Kidney epithelial cell (primary cell): ENCODE results near the gene SSRP1. TPM values are rescaled to one million over a fixed set of nuclear protein-coding genes. Genes with fewer than 3 reads are reported as not detected.

ENCODE experiments used
- DNase-seq: peaks from one replicate; pipeline ENCODE4 v3.0.0-alpha.2; 2010; ENCODE audit warnings: low read depth
- H3K27me3 ChIP-seq: 2 replicates; pipeline ENCODE4 v1.6.0; 2011; ENCODE audit warnings: low read length; ENCODE audit not compliant: control insufficient read depth, insufficient read depth
- H3K36me3 ChIP-seq: 2 replicates; pipeline ENCODE4 v1.5.1; 2011; ENCODE audit warnings: low read length; ENCODE audit not compliant: control insufficient read depth, insufficient read depth
- H3K4me3 ChIP-seq: 2 replicates; pipeline ENCODE4 v1.5.1; 2011; ENCODE audit warnings: low read depth, mild to moderate bottlenecking, control low read depth, low read length
- total RNA-seq: library from RNA; depleted of rRNA; stranded (reverse); fragments of >200 nt; gene quantifications from 2 replicates; pipeline ENCODE4 v1.2.3, GENCODE V29; 2015
- TF ChIP-seq, protein P1 (sequence below): IDR thresholded peaks from 2 replicates; pipeline ENCODE4 v1.5.1; 2011; ENCODE audit warnings: mild to moderate bottlenecking, moderate library complexity, low read length, control low read depth, inconsistent platforms; ENCODE audit not compliant: insufficient read depth, poor library complexity, severe bottlenecking

SSRP1 gene, protein sequence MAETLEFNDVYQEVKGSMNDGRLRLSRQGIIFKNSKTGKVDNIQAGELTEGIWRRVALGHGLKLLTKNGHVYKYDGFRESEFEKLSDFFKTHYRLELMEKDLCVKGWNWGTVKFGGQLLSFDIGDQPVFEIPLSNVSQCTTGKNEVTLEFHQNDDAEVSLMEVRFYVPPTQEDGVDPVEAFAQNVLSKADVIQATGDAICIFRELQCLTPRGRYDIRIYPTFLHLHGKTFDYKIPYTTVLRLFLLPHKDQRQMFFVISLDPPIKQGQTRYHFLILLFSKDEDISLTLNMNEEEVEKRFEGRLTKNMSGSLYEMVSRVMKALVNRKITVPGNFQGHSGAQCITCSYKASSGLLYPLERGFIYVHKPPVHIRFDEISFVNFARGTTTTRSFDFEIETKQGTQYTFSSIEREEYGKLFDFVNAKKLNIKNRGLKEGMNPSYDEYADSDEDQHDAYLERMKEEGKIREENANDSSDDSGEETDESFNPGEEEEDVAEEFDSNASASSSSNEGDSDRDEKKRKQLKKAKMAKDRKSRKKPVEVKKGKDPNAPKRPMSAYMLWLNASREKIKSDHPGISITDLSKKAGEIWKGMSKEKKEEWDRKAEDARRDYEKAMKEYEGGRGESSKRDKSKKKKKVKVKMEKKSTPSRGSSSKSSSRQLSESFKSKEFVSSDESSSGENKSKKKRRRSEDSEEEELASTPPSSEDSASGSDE
- 129 and 156 TPM in 2 replicates for total RNA-seq

DNA sequence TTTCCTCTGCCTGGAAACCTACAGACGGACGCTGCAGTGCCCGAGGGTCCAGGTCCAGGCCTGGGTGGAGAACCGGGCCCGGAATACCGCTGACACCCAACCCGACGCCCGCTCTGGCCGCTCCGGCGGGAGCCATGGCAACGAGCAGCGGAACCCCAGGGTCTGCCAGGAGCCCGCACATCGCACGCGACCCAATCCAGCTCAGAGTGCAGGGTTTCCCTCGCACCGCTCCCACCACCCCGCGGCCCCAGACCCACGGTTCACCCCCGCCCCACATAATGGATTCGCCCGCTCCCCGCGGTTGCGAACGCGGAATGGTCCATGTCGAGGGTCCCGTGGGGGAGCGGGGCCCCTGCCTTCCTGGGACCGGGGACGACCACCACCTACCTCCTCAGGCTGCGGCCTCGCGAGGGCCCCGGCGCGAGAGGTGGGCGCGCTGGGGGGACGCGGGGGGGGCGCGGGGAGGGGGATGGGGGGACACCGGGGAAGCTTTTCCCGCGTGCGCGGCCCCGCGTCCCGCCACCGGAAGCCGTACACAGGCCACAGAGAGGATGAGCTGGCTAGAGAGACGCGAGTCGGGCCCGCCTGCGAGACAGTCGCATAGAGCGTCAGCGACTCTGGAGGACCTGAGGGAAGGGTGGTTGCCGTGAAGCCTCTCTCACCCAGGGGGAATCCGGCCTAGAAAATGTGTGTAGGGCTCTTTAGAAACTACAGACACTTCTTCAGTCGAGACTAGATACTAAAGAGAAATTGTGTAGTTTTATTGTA is at the start of gene SSRP1:
Gene SSRP1 (minus strand): TSS at position 550 of the 768 bp plus-strand sequence. CDS start 771 bp downstream, outside the sequence.
- peaks cover 3% of the 10 kb centered on the region for H3K27me3 ChIP-seq
- DNase-seq, result no peak
- TF ChIP-seq, protein P1, sequence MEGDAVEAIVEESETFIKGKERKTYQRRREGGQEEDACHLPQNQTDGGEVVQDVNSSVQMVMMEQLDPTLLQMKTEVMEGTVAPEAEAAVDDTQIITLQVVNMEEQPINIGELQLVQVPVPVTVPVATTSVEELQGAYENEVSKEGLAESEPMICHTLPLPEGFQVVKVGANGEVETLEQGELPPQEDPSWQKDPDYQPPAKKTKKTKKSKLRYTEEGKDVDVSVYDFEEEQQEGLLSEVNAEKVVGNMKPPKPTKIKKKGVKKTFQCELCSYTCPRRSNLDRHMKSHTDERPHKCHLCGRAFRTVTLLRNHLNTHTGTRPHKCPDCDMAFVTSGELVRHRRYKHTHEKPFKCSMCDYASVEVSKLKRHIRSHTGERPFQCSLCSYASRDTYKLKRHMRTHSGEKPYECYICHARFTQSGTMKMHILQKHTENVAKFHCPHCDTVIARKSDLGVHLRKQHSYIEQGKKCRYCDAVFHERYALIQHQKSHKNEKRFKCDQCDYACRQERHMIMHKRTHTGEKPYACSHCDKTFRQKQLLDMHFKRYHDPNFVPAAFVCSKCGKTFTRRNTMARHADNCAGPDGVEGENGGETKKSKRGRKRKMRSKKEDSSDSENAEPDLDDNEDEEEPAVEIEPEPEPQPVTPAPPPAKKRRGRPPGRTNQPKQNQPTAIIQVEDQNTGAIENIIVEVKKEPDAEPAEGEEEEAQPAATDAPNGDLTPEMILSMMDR, result no peak
- no peaks in the 10 kb centered on the region for H3K36me3 ChIP-seq
- peak within 1 kb of the TSS; percentile 86 for H3K4me3 ChIP-seq

DNA sequence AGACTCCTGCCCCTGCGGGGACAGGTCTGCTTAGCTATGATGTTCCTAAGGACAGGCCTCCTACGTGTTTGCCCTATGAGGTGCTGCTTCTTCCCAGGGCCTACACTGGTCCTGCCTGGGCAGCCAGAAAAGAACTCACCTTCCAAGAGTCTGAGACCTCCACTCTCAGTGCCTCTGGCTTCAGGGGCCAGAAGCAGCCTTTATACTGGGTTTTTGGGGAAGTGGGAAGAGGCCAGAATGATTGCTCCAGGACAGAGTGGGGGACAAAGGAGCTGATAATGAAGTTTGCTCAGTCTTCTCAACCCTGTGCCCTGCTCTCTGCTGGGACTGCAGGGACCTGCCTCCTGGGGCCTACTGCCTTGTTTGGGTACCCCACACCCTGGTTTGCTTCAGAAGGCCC is 45.3 kb upstream of the SSRP1 start, which contains the start of gene PRG3:
Gene PRG3 (minus strand): TSS at position 176 of the 400 bp plus-strand sequence. CDS start 442 bp downstream, outside the sequence.
- H3K36me3 ChIP-seq, result no peaks in the 10 kb centered on the region
- H3K4me3 ChIP-seq, result no peak within 1 kb of the TSS
- H3K27me3 ChIP-seq, result peaks cover 10% of the 10 kb centered on the region
- TF ChIP-seq, protein P1, result no peak
- no peak for DNase-seq

DNA sequence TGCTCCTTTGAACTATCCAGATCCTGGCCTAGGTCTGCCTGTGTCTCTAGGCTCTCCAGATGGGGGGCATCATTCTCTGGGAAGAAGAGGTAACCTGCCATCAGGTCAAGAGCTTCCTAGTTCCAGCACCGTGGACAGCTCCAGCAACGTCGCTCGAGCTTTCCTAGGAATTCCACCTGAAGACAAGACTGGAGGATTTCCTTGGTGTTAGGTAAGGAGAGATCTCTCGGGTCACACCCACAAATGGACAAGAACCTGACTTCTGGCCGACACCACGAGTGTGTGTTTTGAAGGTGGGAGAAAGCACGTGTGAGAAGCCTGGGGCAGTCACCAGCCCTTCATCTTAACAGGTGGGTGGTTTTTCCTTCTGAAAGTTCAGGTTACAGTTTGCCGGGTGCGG is 44.0 kb upstream of the SSRP1 start:
- peaks cover 10% of the 10 kb centered on the region for H3K27me3 ChIP-seq
- H3K4me3 ChIP-seq, result no peak overlapping the region
- no peak for DNase-seq
- TF ChIP-seq, protein P1, result no peak
- no peaks in the 10 kb centered on the region for H3K36me3 ChIP-seq

DNA sequence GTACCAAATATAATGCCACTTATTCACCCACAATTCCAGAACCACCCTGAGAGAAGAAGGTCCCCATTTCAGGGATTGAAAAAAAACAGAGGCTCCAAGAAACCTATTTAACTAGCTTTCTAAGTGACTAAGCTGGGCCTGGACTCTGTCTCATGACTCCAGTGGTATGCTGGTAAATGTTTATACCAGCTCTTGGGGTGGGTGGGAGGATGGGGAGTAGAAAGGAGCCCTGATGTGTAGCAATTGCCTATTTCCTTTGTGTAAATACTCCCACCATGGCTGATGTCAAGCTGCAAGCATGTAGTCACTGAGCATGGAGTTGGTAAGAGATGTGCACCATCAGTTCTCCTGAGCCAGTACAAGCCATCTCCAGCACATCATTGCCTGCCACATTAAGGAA is 42.5 kb upstream of the SSRP1 start:
- Histone ChIP-seq H3K4me3 (no peak overlapping the region), H3K27me3 (peaks cover 10% of the 10 kb centered on the region), H3K36me3 (no peaks in the 10 kb centered on the region)
- TF ChIP-seq, protein P1, result no peak
- DNase-seq, result no peak

DNA sequence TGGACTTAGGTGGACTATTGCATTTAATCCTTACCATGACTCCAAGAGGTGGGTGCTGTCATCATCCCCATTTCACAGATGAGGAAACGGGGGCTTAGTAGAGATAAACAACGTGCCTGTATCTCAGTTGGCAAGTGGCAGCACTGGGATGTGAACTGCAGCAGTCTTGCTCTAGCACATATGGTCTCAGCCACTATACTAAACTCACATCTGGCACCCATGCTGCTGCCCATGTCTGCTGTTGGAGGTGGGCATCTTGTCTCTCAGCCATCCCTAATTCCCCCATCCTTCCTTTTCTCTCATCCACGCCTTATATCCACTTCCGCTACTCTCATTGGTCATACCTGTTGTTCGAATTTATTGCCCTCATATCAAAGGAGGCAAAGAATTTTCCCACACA is 41.4 kb upstream of the SSRP1 start:
- Histone ChIP-seq H3K4me3 (no peak overlapping the region), H3K27me3 (peaks cover 8% of the 10 kb centered on the region)
- no peak for DNase-seq

More for the DNA sequence above, 41.4 kb upstream of the SSRP1 start:
- no peaks in the 10 kb centered on the region for H3K36me3 ChIP-seq
- TF ChIP-seq, protein P1, result no peak
